GM12891 (cell line): ENCODE measurements around the gene TSPAN3.

ENCODE experiments used
- PAX5 ChIP-seq: IDR thresholded peaks from 2 replicates; pipeline ENCODE4 v1.6.1; 2011; ENCODE audit warnings: low read length, moderate library complexity, mild to moderate bottlenecking; ENCODE audit not compliant: insufficient read depth, severe bottlenecking
- POLR2A ChIP-seq: IDR thresholded peaks from 2 replicates; pipeline ENCODE4 v1.6.1; 2011; ENCODE audit warnings: low read depth, low read length, control low read depth
- POLR2AphosphoS5 ChIP-seq: IDR thresholded peaks from 2 replicates; pipeline ENCODE4 v1.6.1; 2011; ENCODE audit warnings: low read depth, low read length, control low read depth
- POU2F2 ChIP-seq: IDR thresholded peaks from 2 replicates; pipeline ENCODE4 v1.6.1; 2011; ENCODE audit warnings: low read depth, mild to moderate bottlenecking, control low read depth, low read length, moderate library complexity
- SPI1 ChIP-seq: IDR thresholded peaks from 2 replicates; pipeline ENCODE4 v1.6.1; 2011; ENCODE audit warnings: low read depth, low read length, control low read depth
- TAF1 ChIP-seq: IDR thresholded peaks from 2 replicates; pipeline ENCODE4 v1.6.1; 2011; ENCODE audit warnings: low read depth, low read length, control low read depth

DNA sequence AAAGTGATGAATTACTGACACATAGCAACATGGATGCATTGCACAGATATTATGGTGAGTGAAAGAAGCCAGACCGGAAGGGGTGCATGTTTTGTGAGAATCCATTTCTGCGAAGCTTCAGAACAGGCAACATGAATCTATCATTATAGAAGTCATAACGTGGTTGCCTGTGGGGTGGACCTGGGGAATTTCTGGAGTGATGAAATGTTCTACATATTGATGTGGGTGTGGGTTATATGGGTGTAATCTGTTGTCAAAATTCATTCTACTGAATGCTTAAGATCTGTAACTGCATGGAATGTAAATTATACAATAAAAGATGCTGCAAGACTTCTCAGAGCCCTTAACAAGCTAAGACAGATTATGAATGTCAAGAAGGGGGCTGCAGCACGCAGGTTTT is 25.2 kb upstream of the TSPAN3 start:
- TF ChIP-seq TAF1 (no peak), POLR2A (no peak), POLR2AphosphoS5 (no peak), SPI1 (no peak), PAX5 (no peak), POU2F2 (no peak)
